Activated naive CD8-positive, alpha-beta T cell treated with anti-CD3 and anti-CD28 coated beads for 36 hours (primary cell): ENCODE data around the gene MTA3. TPM values are rescaled to one million over a fixed set of nuclear protein-coding genes. Genes with fewer than 3 reads are reported as not detected.
A peak's percentile ranks its signal among the peaks of the same experiment; 100 is the strongest.
"Not testable (repeated sequence)": the region's sequence is repeated elsewhere in the genome, so short reads cannot be mapped to it uniquely, and the experiment has no call there.

Experiments used
- DNase-seq: peaks from one replicate; pipeline ENCODE4 v3.0.0; 2021
- H3K27ac Mint-ChIP-seq: one replicate; pipeline ENCODE4 v1.8.0; 2022; ENCODE audit warnings: mild to moderate bottlenecking, moderate library complexity, mixed read lengths
- H3K27me3 Mint-ChIP-seq: one replicate; pipeline ENCODE4 v1.8.0; 2022; ENCODE audit warnings: mild to moderate bottlenecking, mixed read lengths
- H3K36me3 Mint-ChIP-seq: one replicate; pipeline ENCODE4 v1.8.0; 2021; ENCODE audit warnings: mild to moderate bottlenecking, mixed read lengths
- H3K4me1 Mint-ChIP-seq: one replicate; pipeline ENCODE4 v1.8.0; 2021; ENCODE audit warnings: mixed read lengths
- H3K4me3 Mint-ChIP-seq: one replicate; pipeline ENCODE4 v1.8.0; 2022; ENCODE audit warnings: mild to moderate bottlenecking, moderate library complexity, mixed read lengths
- H3K9me3 Mint-ChIP-seq: one replicate; pipeline ENCODE4 v1.8.0; 2022; ENCODE audit warnings: mixed read lengths
- total RNA-seq, 2 experiments: library from RNA; stranded (reverse); gene quantifications; one replicate each; pipeline ENCODE4 v1.2.3, GENCODE V29; 2021

The MTA3 gene
- total RNA-seq, 2 experiments from 2014 or later: 32.0 to 34.7 TPM

DNA sequence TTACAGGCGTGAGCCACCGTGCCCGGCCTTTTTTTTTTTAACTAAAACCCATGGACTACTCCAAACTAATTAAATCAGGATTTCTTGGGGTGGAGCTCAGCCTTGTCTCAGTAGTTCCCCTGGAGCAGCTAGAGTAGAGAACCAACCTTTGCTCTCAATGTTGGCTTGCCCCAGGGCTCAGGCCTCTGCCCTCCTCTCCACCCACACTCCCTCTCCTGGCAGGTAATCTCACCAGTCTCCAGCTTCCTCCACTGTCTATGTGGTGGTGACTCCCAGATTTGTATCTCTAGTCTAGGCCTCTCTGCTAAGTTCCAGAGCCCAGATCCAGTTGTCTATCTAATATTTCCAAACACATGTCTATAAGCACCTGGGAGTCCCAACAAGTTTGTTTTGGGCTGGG lies 9.6 kb upstream of the MTA3 start:
- H3K9me3 Mint-ChIP-seq: no peaks in the 10 kb centered on the region
- DNase-seq: no peak
- peaks cover 5% of the 10 kb centered on the region for H3K4me1 Mint-ChIP-seq
- no peak overlapping the region for H3K27ac Mint-ChIP-seq
- no peak overlapping the region for H3K4me3 Mint-ChIP-seq
- H3K36me3 Mint-ChIP-seq: no peaks in the 10 kb centered on the region
- no peaks in the 10 kb centered on the region for H3K27me3 Mint-ChIP-seq

DNA sequence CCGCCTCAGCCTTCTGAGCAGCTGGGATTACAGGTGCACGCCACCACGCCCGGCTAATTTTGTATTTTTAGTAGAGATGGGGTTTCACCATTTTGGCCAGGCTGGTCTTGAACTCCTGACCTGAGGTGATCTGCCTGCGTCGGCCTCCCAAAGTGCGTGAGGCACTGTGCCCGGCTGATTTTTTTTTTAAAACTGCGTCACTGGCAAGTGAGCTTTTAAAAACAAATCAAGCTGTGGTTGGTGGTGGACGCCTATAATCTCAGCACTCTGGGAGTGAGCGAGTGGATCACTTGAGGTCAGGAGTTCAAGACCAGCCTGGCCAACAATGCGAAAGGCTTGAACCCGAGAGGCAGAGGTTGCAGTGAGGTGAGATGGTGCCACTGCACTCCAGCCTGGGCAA lies 8.3 kb upstream of the MTA3 start:
- H3K9me3 Mint-ChIP-seq, H3K27ac Mint-ChIP-seq, H3K36me3 Mint-ChIP-seq, H3K27me3 Mint-ChIP-seq, H3K4me1 Mint-ChIP-seq, H3K4me3 Mint-ChIP-seq, DNase-seq: not testable (repeated sequence)

DNA sequence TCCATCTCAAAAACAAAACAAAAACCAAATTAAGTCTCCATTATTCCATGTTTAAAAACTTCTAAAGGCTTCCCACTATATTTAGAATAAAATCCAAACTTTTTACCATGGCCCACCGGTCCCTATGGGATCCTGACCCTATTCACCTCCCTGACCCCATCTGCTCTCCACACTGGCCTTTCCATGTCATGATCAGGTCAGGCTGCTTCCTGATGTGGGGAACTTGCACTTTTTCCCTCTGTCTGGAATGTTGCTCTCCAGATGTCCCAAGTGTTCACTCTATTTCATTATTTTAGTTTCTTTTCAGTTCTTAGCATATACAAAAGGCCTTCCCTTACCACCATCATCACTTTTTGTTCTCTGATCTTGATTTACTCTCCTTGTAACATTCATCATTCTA lies 7.5 kb upstream of the MTA3 start:
- Mint-ChIP-seq H3K27me3 (no peaks in the 10 kb centered on the region), H3K36me3 (no peaks in the 10 kb centered on the region), H3K9me3 (no peaks in the 10 kb centered on the region), H3K4me1 (peaks cover 5% of the 10 kb centered on the region), H3K4me3 (no peak overlapping the region), H3K27ac (no peak overlapping the region)
- DNase-seq: no peak

- Mint-ChIP-seq H3K4me1 (peaks cover 20% of the 10 kb centered on the region), H3K4me3 (no peak overlapping the region), H3K36me3 (no peaks in the 10 kb centered on the region), H3K27ac (no peak overlapping the region), H3K27me3 (no peaks in the 10 kb centered on the region), H3K9me3 (no peaks in the 10 kb centered on the region)
- no peak for DNase-seq
Measured at GRCh38 chr2:42562474-42563144, 5.8 kb upstream of the MTA3 start.

- Mint-ChIP-seq H3K27ac (peak overlapping the region; percentile 57), H3K27me3 (no peaks in the 10 kb centered on the region), H3K4me1 (peaks cover 33% of the 10 kb centered on the region), H3K9me3 (no peaks in the 10 kb centered on the region), H3K36me3 (peaks cover 3% of the 10 kb centered on the region), H3K4me3 (no peak overlapping the region)
- no peak for DNase-seq
Measured at GRCh38 chr2:42566025-42566424, 2.4 kb upstream of the MTA3 start.

- Mint-ChIP-seq H3K36me3 (peaks cover 6% of the 10 kb centered on the region), H3K4me3 (no peak overlapping the region), H3K4me1 (peaks cover 31% of the 10 kb centered on the region), H3K27ac (no peak overlapping the region), H3K27me3 (no peaks in the 10 kb centered on the region), H3K9me3 (no peaks in the 10 kb centered on the region)
- DNase-seq: no peak
Measured at GRCh38 chr2:42566837-42567321, 1.6 kb upstream of the MTA3 start.

DNA sequence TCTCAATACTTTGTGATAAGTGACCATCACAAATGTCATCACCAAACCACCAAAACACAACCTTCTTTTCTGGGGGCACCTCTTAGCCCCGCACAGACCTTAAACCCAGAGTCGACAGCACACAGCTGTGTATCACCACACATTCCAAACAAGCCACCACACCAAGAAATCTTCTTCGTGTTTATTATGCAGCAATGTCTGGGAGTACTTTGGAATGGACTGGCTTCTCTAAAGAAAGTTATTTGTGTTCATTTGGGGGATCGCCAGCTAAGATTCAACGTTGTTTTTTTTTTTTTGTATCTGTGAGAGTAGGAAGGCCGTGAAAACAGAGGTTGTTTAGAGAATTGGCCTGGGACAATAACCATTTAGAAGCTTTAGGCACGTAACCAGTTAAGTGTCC lies 1.1 kb upstream of the MTA3 start:
- no peak for DNase-seq
- Mint-ChIP-seq H3K27me3 (no peaks in the 10 kb centered on the region), H3K36me3 (peaks cover 6% of the 10 kb centered on the region), H3K4me3 (peak overlapping the region; percentile 47), H3K27ac (peak overlapping the region; percentile 21), H3K9me3 (no peaks in the 10 kb centered on the region), H3K4me1 (peaks cover 28% of the 10 kb centered on the region)

GRCh38 chr2:42567806-42568400 lies 529 bp upstream of the MTA3 start:
- Mint-ChIP-seq H3K36me3 (peaks cover 8% of the 10 kb centered on the region), H3K27ac (peak overlapping the region; percentile 45), H3K4me1 (peaks cover 30% of the 10 kb centered on the region), H3K9me3 (no peaks in the 10 kb centered on the region), H3K4me3 (peak overlapping the region; percentile 54), H3K27me3 (no peaks in the 10 kb centered on the region)
- DNase-seq: peak; percentile 14

GRCh38 chr2:42569116-42569711 lies 782 bp downstream of the MTA3 start:
- Mint-ChIP-seq H3K4me3 (peak overlapping the region; percentile 93), H3K9me3 (no peaks in the 10 kb centered on the region), H3K27ac (peak overlapping the region; percentile 85), H3K4me1 (peaks cover 30% of the 10 kb centered on the region), H3K27me3 (no peaks in the 10 kb centered on the region), H3K36me3 (peaks cover 11% of the 10 kb centered on the region)
- peak; percentile 24 for DNase-seq

DNA sequence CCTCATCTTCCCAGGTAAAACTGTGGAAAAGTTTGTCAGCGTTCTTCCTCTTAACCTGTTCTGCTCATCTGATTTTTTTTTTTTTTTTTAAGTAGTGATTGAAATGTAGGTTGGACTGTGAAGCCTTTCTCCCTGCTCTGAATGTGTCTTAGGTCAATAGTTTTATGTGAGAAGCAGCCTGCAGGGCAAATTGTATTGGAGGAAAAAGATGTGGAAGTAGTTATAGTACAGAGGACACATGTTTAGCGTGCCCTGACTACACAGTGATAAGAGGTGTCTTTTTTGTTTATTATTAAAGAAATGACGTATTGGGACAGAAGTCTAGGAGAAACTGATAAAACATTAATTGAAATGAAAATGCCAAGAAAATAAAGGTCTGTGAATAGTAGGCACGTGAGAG lies 1.5 kb downstream of the MTA3 start:
- Mint-ChIP-seq H3K27me3 (no peaks in the 10 kb centered on the region), H3K9me3 (no peaks in the 10 kb centered on the region), H3K4me3 (peak overlapping the region; percentile 93), H3K36me3 (peaks cover 11% of the 10 kb centered on the region), H3K4me1 (peaks cover 31% of the 10 kb centered on the region), H3K27ac (peak overlapping the region; percentile 85)
- no peak for DNase-seq

- no peak overlapping the region for H3K27ac Mint-ChIP-seq
- H3K4me3 Mint-ChIP-seq: no peak overlapping the region
- H3K9me3 Mint-ChIP-seq: peaks cover 1% of the 10 kb centered on the region
- H3K27me3 Mint-ChIP-seq: no peaks in the 10 kb centered on the region
- peaks cover 34% of the 10 kb centered on the region for H3K4me1 Mint-ChIP-seq
- H3K36me3 Mint-ChIP-seq: peaks cover 24% of the 10 kb centered on the region
- no peak for DNase-seq
Measured at GRCh38 chr2:42572297-42573081, 4.1 kb downstream of the MTA3 start.

DNA sequence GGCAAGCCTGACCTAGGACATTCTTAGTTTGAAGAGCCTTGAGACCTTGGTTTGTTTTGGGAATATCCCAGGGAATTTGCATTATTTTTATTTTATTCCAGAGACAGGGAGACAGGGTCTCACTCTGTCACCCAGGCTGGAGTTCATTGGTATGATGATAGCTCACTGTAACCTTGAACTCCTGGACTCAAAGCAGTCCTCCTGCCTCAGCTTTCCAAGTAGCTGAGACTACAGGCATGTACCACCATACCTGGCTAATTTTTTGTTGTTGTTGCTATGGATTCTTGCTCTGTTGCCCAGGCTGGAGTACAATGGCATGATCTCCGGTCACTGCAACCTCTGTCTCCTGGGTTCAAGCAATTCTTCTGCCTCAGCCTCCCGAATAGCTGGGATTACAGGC lies 4.8 kb downstream of the MTA3 start:
- Mint-ChIP-seq H3K27ac (no peak overlapping the region), H3K4me3 (no peak overlapping the region), H3K36me3 (peaks cover 26% of the 10 kb centered on the region), H3K9me3 (peaks cover 1% of the 10 kb centered on the region), H3K27me3 (no peaks in the 10 kb centered on the region), H3K4me1 (peaks cover 30% of the 10 kb centered on the region)
- no peak for DNase-seq

DNA sequence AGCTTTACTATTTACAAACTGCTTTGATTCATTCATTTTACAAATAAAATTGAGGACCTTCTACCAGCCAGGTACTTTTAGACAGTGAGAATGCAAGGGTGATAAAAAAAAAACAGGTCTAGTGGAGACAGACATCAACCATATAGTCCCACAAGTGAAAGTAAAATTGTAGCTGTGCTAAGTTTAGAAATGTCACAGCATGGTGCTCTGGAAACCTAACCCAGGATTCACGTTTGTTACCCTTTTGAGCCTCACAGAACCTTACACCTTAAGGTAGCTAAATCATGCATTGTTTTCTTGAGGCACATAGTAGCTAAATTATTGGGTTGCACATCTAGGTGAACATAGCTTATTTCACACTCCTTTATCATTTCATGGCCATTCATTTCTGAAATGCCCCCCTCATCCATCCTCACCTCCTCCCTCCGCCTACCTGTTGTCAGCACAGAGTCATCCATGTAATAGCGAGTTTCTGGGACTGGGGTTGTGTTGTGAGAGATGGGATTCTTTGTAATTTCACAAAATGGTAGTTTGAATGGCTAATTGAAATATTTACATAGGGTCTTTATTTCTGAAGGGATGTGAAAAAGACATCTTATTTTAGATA lies 7.1 kb downstream of the MTA3 start:
- H3K4me3 Mint-ChIP-seq: peak overlapping the region; percentile 14
- H3K27ac Mint-ChIP-seq: peak overlapping the region; percentile 79
- peaks cover 38% of the 10 kb centered on the region for H3K36me3 Mint-ChIP-seq
- no peak for DNase-seq
- H3K27me3 Mint-ChIP-seq: no peaks in the 10 kb centered on the region
- peaks cover 28% of the 10 kb centered on the region for H3K4me1 Mint-ChIP-seq
- H3K9me3 Mint-ChIP-seq: peaks cover 1% of the 10 kb centered on the region

- H3K4me1 Mint-ChIP-seq: peaks cover 31% of the 10 kb centered on the region
- no peak for DNase-seq
- H3K4me3 Mint-ChIP-seq: no peak overlapping the region
- no peaks in the 10 kb centered on the region for H3K27me3 Mint-ChIP-seq
- H3K36me3 Mint-ChIP-seq: peaks cover 39% of the 10 kb centered on the region
- peaks cover 1% of the 10 kb centered on the region for H3K9me3 Mint-ChIP-seq
- H3K27ac Mint-ChIP-seq: no peak overlapping the region
Measured at GRCh38 chr2:42578621-42579020, 10.2 kb downstream of the MTA3 start.

- Mint-ChIP-seq H3K27me3 (no peaks in the 10 kb centered on the region), H3K4me3 (no peak overlapping the region), H3K36me3 (peaks cover 28% of the 10 kb centered on the region)
Measured at GRCh38 chr2:42581257-42581656, 12.8 kb downstream of the MTA3 start.

More at GRCh38 chr2:42581257-42581656, 12.8 kb downstream of the MTA3 start:
- DNase-seq: no peak
- Mint-ChIP-seq H3K9me3 (no peaks in the 10 kb centered on the region), H3K27ac (no peak overlapping the region), H3K4me1 (peaks cover 20% of the 10 kb centered on the region)
